Measurements from ENCODE around the gene ADCY9. TPM values are rescaled to one million over a fixed set of nuclear protein-coding genes. Genes with fewer than 3 reads are reported as not detected.

The ADCY9 gene
- total RNA-seq, 2 donors from 2014 or later = 7.2 to 58.3 TPM

DNA sequence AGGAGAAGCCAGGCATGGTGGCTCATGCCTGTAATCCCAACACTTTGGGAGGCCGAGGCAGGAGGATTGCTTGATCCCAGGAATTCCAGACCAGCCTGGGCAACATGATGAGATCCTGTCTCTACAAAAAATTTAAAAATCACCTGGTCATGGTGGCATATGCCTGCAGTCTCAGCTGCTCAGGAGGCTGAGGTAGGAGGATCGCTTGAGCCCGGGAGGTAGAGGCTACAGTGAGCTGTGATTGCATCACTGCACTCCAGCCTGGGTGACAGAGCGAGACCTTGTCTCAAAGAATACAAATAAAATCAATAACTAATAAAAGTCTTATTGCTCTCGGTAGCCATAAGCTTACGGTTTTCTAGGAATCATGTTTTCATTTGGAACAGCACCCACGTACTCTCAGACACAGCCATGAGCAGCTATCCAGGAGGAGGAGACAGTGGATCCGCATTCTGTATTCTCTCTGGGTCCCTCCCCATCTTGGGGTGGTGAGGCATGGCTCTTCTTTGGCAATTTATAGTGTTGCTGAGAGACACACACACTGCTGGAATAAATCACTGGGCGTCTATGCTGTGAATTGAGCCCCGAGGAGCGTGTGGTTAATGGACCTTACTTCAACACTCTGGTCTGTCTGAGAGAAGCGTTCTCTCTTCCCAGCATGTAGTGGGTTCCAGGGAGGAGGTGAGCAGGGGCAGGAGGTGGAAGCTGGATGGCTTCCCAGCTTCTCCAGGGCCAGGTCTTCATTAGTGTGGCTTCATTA lies 8.5 kb upstream of the ADCY9 start:
- no peaks in the 10 kb centered on the region for H3K27me3 ChIP-seq (replicated peaks; ENCODE audit: insufficient read depth)
- no peaks in the 10 kb centered on the region for H3K4me1 ChIP-seq (replicated peaks)
- DNase-seq (ENCODE audit: low spot score) = no peak
- no peaks in the 10 kb centered on the region for H3K9me3 ChIP-seq
- intact Hi-C loops (cut with DNase I) = no loop called here
- no peak overlapping the region for H3K4me3 ChIP-seq
- no peak overlapping the region for H3K27ac ChIP-seq
- TF ChIP-seq POLR2AphosphoS5 (IDR thresholded peaks at IDR 0.05) = no peak
- TF ChIP-seq, protein P1, sequence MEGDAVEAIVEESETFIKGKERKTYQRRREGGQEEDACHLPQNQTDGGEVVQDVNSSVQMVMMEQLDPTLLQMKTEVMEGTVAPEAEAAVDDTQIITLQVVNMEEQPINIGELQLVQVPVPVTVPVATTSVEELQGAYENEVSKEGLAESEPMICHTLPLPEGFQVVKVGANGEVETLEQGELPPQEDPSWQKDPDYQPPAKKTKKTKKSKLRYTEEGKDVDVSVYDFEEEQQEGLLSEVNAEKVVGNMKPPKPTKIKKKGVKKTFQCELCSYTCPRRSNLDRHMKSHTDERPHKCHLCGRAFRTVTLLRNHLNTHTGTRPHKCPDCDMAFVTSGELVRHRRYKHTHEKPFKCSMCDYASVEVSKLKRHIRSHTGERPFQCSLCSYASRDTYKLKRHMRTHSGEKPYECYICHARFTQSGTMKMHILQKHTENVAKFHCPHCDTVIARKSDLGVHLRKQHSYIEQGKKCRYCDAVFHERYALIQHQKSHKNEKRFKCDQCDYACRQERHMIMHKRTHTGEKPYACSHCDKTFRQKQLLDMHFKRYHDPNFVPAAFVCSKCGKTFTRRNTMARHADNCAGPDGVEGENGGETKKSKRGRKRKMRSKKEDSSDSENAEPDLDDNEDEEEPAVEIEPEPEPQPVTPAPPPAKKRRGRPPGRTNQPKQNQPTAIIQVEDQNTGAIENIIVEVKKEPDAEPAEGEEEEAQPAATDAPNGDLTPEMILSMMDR (IDR thresholded peaks at IDR 0.05) = no peak
- no peak for TF ChIP-seq POLR2A (IDR thresholded peaks at IDR 0.05)
- 82% methylated on average over 12 of the region's 12 CpGs for WGBS
- no peaks in the 10 kb centered on the region for H3K36me3 ChIP-seq

DNA sequence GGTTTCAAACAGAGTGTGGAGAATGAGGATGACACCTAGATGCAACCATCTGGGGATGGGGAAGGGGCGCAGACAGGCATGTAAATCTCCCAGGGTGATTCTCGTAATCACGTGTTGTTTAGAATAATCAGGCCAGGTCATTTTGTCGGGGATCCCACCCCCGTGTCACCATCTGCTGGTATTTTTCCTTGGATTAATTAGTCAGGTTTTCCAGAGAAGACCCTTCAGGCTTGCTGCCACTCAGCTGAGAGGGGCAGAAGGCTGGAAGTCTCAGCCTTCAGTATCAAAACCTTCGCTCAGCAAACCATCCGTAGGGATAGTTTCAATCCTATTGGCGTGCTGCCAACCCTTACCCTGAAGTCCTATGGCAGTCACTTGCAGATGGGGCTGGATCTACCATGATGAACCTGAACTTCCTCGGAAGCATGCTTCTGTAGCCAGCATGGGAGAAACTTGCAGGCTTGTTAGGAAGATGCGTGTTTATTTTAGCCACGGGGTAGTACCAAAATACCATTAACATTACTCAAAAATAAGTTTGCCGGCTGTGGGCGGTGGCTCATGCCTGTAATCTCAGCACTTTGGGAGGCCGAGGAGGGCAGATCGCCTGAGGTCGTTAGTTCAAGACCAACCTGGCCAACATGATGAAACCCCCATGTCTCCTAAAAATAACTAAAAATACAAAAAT lies 7.5 kb upstream of the ADCY9 start:
- 75% methylated on average over 16 of the region's 16 CpGs for WGBS
- no peak for DNase-seq (ENCODE audit: low spot score)
- intact Hi-C loops (cut with DNase I) = no loop called here

DNA sequence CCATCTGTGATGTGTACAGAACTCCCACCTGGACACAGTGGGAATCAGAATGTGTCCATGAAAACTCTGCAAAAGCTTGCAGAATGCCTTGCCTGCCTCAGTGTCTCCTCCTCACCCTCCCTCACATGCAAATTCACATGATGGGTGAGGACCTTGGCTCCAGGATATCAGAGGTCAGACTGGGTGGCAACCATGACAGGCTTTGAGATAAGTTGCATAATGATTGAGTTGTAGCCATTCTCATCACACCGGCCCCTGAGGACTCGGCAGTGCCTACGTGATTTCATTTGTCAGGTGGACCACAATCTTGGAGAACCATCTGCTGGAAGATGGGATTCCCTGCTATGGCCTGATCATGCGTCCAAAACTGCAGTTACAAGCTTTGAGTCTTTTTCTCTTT lies 3.9 kb upstream of the ADCY9 start:
- intact Hi-C loops (cut with DNase I) = no loop called here

More for the DNA sequence above, 7.5 kb upstream of the ADCY9 start:
- no peaks in the 10 kb centered on the region for H3K4me1 ChIP-seq (replicated peaks)
- no peak overlapping the region for H3K27ac ChIP-seq
- H3K27me3 ChIP-seq (replicated peaks; ENCODE audit: insufficient read depth) = no peaks in the 10 kb centered on the region
- no peaks in the 10 kb centered on the region for H3K9me3 ChIP-seq
- no peaks in the 10 kb centered on the region for H3K36me3 ChIP-seq
- H3K4me3 ChIP-seq = no peak overlapping the region
- TF ChIP-seq, protein P1 (IDR thresholded peaks at IDR 0.05) = no peak
- no peak for TF ChIP-seq POLR2AphosphoS5 (IDR thresholded peaks at IDR 0.05)
- TF ChIP-seq POLR2A (IDR thresholded peaks at IDR 0.05) = no peak

DNA sequence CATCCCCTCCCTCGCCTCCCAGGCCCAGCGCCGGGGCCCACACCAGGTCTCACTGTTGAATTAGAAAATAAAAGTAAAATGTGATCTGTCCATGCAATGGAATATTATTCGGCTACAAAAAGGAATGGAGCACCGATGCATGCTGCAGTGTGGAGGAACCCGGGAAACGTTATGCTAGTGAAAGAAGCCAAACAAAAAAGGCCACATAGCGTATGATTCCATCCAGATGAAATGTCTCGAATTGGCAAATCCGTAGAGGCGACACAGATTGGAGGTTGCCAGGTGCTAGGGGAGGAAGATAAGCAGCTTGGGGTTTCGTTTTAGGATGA lies 972 bp upstream of the ADCY9 start:
- WGBS = 90% methylated on average over 12 of the region's 12 CpGs
- Histone ChIP-seq H3K4me3 (no peak overlapping the region), H3K9me3 (no peaks in the 10 kb centered on the region), H3K27ac (no peak overlapping the region), H3K27me3 (replicated peaks; ENCODE audit: insufficient read depth) (no peaks in the 10 kb centered on the region), H3K4me1 (replicated peaks) (no peaks in the 10 kb centered on the region), H3K36me3 (no peaks in the 10 kb centered on the region)
- intact Hi-C loops (cut with DNase I) = loop anchor here (2.0 to 10.0 kb wide), 3 partner anchors 72 to 136 kb away; no protein-coding TSS in a partner anchor
- TF ChIP-seq POLR2AphosphoS5 (IDR thresholded peaks at IDR 0.05) (no peak), POLR2A (IDR thresholded peaks at IDR 0.05) (no peak)
- TF ChIP-seq, protein P1 (IDR thresholded peaks at IDR 0.05) = no peak
- DNase-seq (ENCODE audit: low spot score) = no peak

More for the DNA sequence above, 3.9 kb upstream of the ADCY9 start:
- H3K36me3 ChIP-seq = no peaks in the 10 kb centered on the region
- WGBS = 89% methylated on average over 4 of the region's 4 CpGs
- DNase-seq (ENCODE audit: low spot score) = no peak
- H3K27ac ChIP-seq = no peak overlapping the region
- TF ChIP-seq, protein P1 (IDR thresholded peaks at IDR 0.05) = no peak
- no peak for TF ChIP-seq POLR2A (IDR thresholded peaks at IDR 0.05)
- no peak for TF ChIP-seq POLR2AphosphoS5 (IDR thresholded peaks at IDR 0.05)
- H3K4me1 ChIP-seq (replicated peaks) = no peaks in the 10 kb centered on the region
- no peak overlapping the region for H3K4me3 ChIP-seq
- H3K9me3 ChIP-seq = no peaks in the 10 kb centered on the region
- no peaks in the 10 kb centered on the region for H3K27me3 ChIP-seq (replicated peaks; ENCODE audit: insufficient read depth)
